HG03439 (cell line): ENCODE measurements around the gene ENTPD1.
"Not testable (repeated sequence)": the region's sequence is repeated elsewhere in the genome, so short reads cannot be mapped to it uniquely, and the experiment has no call there.

Experiments used
- ATAC-seq: cut with Tn5 transposase; IDR thresholded peaks from one replicate; pipeline ENCODE4 v1.9.1; 2021; ENCODE audit warnings: mild to moderate bottlenecking, moderate library complexity; ENCODE audit not compliant: unreplicated experiment

The ENTPD1 gene

DNA sequence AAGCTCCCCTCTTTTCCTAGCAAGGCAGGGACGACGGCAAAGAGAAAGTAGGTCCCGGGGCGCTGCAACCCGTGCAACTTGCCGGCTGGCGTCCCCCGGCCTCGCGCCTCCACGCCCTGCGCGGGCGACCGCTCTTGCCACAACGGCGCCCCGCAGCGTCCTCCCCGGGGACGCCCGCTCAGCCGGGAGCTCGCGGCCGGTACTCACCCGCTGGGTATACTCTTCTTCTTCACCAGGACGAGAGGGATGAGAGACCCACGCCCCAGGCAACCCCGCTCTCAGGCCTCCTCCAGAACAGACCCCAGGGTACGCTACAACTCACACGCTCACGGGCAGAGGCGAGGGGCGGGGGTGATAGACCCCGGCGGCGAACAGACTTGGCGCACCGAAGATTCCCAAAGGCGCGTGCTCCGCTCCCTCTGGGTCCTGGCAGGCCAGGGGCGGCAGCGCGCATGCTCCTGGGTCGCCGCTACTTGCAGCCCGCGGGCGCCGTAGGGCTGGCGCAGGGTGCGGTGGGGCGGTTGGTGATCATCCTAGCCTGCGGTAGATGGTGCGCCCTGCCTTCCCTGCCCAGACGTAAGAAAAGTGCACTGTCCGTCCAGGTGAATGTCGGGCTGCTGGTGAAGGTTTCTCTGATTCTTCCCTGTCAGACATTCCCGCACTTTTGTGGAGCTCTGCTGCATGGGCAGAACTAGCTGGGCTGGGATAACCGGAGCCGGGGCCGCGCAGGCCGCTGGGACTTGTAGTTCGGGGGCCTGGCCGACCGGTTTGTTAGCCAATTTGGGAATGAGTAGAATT lies 151.7 kb downstream of the ENTPD1 start, which contains the start of gene CC2D2B:
Gene CC2D2B, plus strand, starts transcription at position 520 of the 798 bp plus-strand sequence. CDS start 3,349 bp downstream, outside the sequence.
- peak; percentile 91 for ATAC-seq

DNA sequence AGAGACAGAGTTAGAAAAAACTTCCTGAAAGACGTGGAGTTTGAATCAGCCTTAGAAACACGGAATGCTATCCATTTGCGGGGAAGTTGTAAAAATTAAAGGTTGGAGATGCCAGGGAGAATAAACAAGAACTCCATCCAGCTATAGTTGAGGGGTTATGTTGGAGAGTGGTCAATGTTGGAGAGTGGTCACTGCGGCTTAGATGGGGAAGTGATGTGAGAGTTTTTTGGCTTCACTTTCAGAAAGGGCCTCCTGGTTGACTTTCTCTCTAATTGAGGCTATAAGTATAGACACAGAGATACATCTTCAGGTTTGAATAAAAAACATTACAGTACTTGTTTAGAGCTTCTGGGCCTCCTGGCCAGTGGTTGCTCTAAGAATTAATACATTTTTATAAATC lies 152.5 kb downstream of the ENTPD1 start:
- no peak for ATAC-seq

DNA sequence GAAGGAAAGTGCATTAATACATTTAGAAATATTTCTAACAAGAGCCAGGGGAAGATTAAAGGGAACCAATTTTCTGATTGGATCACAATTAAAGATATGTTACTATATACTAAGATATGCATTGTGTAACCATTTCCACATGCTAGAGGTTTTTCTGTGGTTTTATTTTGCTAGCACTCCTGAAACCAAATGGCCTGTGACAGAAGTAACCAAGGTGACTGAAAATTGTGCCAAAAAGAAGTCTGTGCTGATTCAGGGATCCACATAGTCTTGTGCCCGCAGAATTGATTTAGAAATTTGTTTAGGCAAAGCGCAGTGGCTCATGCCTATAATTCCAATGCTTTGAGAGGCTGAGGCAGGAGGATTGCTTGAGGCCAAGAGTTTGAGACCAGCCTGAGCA lies 153.6 kb downstream of the ENTPD1 start:
- no peak for ATAC-seq

DNA sequence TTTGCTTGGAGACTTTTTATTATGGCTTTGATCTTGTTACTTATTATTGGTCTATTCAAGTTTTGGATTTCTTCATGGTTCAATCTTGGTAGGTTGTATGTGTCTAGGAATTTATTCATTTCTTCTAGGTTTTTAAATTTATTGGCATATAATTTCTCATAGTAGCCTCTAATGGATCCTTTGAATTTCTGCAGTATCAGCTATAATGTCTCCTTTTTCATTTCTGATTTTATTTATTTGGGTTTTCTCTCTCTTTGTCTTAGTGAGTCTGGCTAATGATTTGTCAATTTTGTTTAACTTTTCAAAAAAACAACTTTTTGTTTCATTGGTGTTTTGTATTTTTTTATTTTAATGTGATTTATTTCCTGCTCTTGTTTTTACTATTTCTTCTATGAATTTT lies 160.1 kb downstream of the ENTPD1 start:
- not testable (repeated sequence) for ATAC-seq
